KMS-11 (cell line): ENCODE results near the gene ZNF367.

Experiments used
- H2AFZ ChIP-seq: fragments of 200-600 bp; sonication (generic); 2 replicates; pipeline ENCODE4 v1.6.1; 2016; ENCODE audit warnings: antibody characterized with exemption, mixed run types, low read depth
- H3K27ac ChIP-seq: fragments of 200-600 bp; sonication (generic); 2 replicates; pipeline ENCODE4 v1.6.1; 2016; ENCODE audit warnings: mild to moderate bottlenecking, mixed run types
- H3K27me3 ChIP-seq: fragments of 200-600 bp; sonication (generic); 2 replicates; pipeline ENCODE4 v1.6.1; 2017; ENCODE audit warnings: mild to moderate bottlenecking, low read depth, mixed run types, moderate library complexity; ENCODE audit not compliant: insufficient read depth
- H3K36me3 ChIP-seq: fragments of 200-600 bp; sonication (generic); 2 replicates; pipeline ENCODE4 v1.6.1; 2017; ENCODE audit warnings: mild to moderate bottlenecking, mixed run types; ENCODE audit not compliant: insufficient read depth
- H3K4me1 ChIP-seq: fragments of 200-600 bp; sonication (generic); 2 replicates; pipeline ENCODE4 v1.6.1; 2016; ENCODE audit warnings: mild to moderate bottlenecking, low read depth, mixed run types; ENCODE audit not compliant: poor library complexity, severe bottlenecking
- H3K4me2 ChIP-seq: fragments of 200-600 bp; sonication (generic); 2 replicates; pipeline ENCODE4 v1.7.0; 2016; ENCODE audit warnings: mild to moderate bottlenecking, mixed run types
- H3K4me3 ChIP-seq: fragments of 200-600 bp; sonication (generic); IDR thresholded peaks from 2 replicates; pipeline ENCODE4 v1.6.1; 2017; ENCODE audit warnings: low read depth, low read length, mixed read lengths; ENCODE audit not compliant: insufficient read depth
- H3K79me2 ChIP-seq: fragments of 200-600 bp; sonication (generic); 2 replicates; pipeline ENCODE4 v1.6.1; 2016; ENCODE audit warnings: low read depth, mixed run types; ENCODE audit not compliant: insufficient read depth
- H3K9ac ChIP-seq: fragments of 200-600 bp; sonication (generic); 2 replicates; pipeline ENCODE4 v1.6.1; 2016; ENCODE audit warnings: mild to moderate bottlenecking, mixed run types
- H4K20me1 ChIP-seq: fragments of 200-600 bp; sonication (generic); 2 replicates; pipeline ENCODE4 v1.6.1; 2016; ENCODE audit warnings: mild to moderate bottlenecking, mixed run types; ENCODE audit not compliant: insufficient read depth
- CTCF ChIP-seq: fragments of 200-600 bp; sonication (generic); conservative IDR thresholded peaks from 2 replicates; pipeline ENCODE4 v1.6.1; 2017; ENCODE audit warnings: low read depth, mild to moderate bottlenecking, antibody characterized with exemption, low read length, moderate library complexity, mixed read lengths

Gene ZNF367

GRCh38 chr9:96449845-96450612 lies 31.9 kb upstream of the ZNF367 start, which contains the start of gene HABP4:
TSS of gene HABP4 (plus strand) at chr9:96450169. CDS start at chr9:96450280, 111 bp downstream.
- Histone ChIP-seq H3K4me2 (peak within 1 kb of the TSS; percentile 88), H3K79me2 (no peaks in the 10 kb centered on the region), H3K27ac (no peak within 1 kb of the TSS), H3K36me3 (no peaks in the 10 kb centered on the region), H3K9ac (peak within 1 kb of the TSS; percentile 11; the same call in 1 of the 2 replicates), H2AFZ (peak within 1 kb of the TSS; percentile 84), H3K27me3 (no peaks in the 10 kb centered on the region), H4K20me1 (no peaks in the 10 kb centered on the region), H3K4me1 (peaks cover 16% of the 10 kb centered on the region), H3K4me3 (no peak within 1 kb of the TSS)
- TF ChIP-seq CTCF = no peak

- peaks cover 16% of the 10 kb centered on the region for H3K4me1 ChIP-seq
- H3K4me2 ChIP-seq = peak overlapping the region; percentile 88
- no peaks in the 10 kb centered on the region for H3K36me3 ChIP-seq
- H3K27ac ChIP-seq = no peak overlapping the region
- no peaks in the 10 kb centered on the region for H3K79me2 ChIP-seq
- H2AFZ ChIP-seq = peak overlapping the region; percentile 84
- no peak overlapping the region for H3K4me3 ChIP-seq
- no peak for TF ChIP-seq CTCF
- H4K20me1 ChIP-seq = no peaks in the 10 kb centered on the region
- H3K27me3 ChIP-seq = no peaks in the 10 kb centered on the region
- no peak overlapping the region for H3K9ac ChIP-seq
Measured at GRCh38 chr9:96449523-96449844, 31.3 kb upstream of the ZNF367 start.

DNA sequence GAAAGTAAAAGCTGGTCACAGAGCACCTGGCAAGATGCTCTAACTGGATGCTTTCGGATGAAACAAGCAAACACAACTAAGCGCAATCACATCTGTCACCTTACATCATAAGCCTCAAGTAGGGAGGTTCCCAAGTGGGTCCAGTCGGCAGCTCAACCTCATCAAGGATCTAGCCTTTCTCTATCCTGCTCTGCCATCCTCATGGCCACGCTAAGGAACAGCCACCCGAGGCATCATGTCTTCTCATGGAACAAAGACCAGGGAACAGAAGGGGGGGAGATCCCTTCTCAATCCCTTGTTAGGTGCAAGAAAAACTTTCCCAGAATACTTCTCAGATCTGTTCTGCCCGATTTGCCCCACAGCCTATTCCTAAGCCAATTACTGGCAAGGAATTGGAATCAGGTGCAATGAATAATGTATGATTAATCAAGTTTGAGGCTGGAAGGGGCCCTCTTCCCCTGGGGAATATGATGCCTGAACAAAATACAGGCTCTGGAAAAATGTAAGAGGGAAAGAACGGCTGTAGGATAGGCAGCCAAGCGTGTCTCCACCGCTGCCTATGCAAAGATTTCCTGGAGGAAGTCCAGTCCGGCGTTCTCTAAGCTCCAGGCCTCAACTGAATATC lies 30.5 kb upstream of the ZNF367 start:
- TF ChIP-seq CTCF = no peak
- H2AFZ ChIP-seq = no peak overlapping the region
- H3K27me3 ChIP-seq = no peaks in the 10 kb centered on the region
- H3K9ac ChIP-seq = no peak overlapping the region
- no peaks in the 10 kb centered on the region for H4K20me1 ChIP-seq
- H3K4me3 ChIP-seq = no peak overlapping the region
- no peak overlapping the region for H3K27ac ChIP-seq
- no peak overlapping the region for H3K4me2 ChIP-seq
- no peaks in the 10 kb centered on the region for H3K36me3 ChIP-seq
- peaks cover 13% of the 10 kb centered on the region for H3K4me1 ChIP-seq
- no peaks in the 10 kb centered on the region for H3K79me2 ChIP-seq

DNA sequence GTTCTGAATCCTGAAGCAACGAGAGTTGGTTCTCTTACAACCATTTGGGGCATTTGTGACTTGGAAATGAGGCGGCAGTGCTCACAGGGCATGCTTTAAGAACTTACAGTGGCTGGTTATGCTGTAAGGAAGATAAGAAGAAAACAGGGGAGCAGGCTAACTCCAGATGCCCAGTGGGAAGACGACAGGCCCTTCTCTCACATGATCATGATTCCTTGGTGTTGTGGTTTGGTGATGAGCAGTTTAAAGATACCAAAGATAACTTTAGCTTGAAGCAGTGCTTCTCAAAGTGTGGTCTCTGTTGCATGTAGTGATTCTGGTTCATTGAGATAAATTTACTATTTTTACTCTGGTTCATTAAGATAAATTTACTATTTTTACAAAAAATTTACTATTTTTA lies 29.2 kb upstream of the ZNF367 start:
- Histone ChIP-seq H3K27ac (no peak overlapping the region), H4K20me1 (no peaks in the 10 kb centered on the region), H3K4me2 (no peak overlapping the region), H3K9ac (no peak overlapping the region), H3K4me1 (peaks cover 8% of the 10 kb centered on the region), H3K79me2 (no peaks in the 10 kb centered on the region), H2AFZ (no peak overlapping the region), H3K4me3 (no peak overlapping the region), H3K27me3 (no peaks in the 10 kb centered on the region), H3K36me3 (no peaks in the 10 kb centered on the region)
- TF ChIP-seq CTCF = no peak
